NCI-H128 (cell line): Measurements from ENCODE around the gene PDZK1.
"Not testable (repeated sequence)": the region's sequence is repeated elsewhere in the genome, so short reads cannot be mapped to it uniquely, and the experiment has no call there.

ENCODE experiments used
- DNase-seq: peaks from one replicate; lab custom pipeline; 2025; ENCODE audit not compliant: unreplicated experiment; lab: John Stamatoyannopoulos, UW

The PDZK1 gene

DNA sequence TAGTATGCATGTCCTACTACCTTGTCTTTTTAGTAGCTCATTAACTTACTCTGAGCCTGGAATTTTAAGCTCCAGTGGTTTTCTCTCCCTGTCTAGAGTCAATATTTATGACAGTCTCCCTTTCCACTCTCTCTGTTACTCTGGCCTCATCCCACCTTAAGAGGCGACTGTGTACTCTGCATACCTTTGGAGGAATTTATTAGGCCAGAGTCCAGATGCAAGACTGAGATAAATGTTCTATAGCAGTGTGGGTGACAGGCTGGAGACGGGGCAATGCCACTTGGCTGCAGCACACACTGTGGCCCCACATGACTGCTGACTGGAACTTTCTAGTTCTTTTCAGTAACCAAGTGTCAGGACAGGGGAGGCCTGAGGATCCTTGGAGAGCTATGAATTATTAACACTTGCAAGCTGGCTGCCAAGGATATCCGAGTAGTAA, 4.1 kb upstream of the PDZK1 start:
- no peak for DNase-seq

DNA sequence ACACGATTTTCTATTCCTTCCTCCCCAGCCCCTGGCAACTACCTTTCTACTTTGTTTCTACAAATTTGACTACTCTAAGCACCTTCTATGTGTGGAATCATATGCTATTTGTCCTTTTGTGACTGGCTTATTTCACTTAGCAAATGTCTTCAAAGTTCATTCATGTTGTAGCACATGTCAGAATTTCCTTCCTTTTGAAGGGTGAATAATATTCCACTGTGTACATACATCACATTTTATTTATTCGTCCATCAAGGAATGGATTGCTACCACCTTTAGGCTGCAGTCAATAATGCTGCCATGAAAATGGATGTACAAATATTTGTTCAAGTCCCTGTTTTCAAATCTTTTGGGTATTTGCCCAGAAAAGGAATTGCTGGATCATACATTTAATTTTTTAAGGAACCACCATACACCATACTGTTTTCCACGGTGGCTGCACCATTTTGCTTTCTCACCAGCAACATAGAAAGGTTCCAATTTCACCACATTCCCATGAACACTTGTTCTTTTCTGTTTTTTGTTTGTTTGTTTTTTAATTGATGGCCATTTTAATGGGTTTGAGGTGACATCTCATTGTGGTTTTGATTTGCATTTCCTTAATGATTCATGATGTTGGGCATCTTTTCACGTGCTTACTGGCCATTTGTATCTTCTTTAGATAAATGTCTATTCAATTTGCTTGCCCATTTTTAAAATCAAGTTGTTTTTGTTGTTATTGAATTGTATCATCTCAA, 3.3 kb upstream of the PDZK1 start:
- no peak for DNase-seq

- DNase-seq: no peak
Measured at GRCh38 chr1:145708063-145708462, 895 bp upstream of the PDZK1 start.

DNA sequence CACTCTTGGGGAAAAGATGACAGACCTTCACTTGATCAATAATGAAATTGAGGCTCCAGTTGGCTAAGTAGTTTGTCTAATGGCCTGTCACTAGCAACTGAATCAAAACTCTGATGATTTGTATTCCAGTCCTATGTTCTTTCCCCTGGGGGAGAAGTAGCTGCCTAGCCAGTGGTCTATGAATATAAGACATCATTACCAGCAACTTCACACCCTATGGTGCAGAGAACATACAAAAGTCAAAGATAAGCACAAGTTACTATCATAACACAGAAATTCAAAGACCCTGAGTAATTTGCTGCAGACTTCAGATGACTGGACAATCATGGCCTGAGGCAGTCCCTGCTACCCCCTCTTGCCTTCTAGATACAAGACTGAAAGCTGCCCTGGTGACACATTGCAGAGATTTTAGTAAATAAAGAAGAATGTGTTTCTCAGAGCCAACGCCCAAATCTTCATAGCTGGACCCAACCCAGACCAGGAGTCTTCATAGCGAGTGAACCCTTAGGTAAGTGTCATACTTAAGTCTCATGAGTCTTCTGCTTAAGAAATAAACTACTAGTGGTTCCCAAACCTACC, 993 bp downstream of the PDZK1 start:
- DNase-seq: no peak

- DNase-seq: no peak
Measured at GRCh38 chr1:145705622-145706021, 1.5 kb downstream of the PDZK1 start.

DNA sequence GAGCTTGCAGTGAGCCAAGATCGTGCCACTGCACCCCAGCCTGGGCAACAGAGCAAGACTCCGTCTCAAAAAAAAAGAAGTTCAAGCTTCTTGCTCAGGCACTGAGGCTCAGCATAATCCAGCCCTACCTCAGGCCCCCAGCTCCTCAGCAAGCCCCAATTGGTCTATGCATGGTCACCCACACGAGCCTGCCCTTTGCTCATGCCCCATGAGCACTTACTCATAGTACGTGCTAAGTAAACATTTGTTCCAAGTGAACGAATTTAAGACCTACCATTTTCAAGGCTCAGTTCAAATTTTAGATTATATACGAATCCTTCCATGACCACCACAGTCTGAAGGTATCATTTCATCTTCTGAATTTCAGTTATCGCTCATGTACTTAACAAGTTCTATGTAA, 4.3 kb downstream of the PDZK1 start:
- DNase-seq: no peak

DNA sequence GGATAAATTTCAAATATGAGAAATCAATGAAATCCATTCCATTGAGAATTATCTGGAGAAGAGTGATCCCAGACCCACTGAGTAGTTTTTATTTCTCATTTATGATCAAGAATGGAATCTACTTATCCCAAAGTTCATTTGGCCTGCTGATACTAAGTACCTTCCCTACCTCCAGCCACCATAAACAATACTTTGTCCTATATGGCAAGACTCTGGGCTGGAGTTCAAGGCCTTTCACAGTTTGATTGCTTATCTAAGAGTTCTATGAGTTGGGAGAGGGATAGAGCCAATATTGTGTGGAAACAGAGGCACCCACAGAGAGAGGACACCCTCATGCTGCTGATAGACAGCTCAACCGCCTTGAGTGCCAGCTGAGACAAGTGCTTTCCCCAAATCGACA, 5.1 kb downstream of the PDZK1 start:
- no peak for DNase-seq

GRCh38 chr1:145701306-145701862, 5.8 kb downstream of the PDZK1 start:
- no peak for DNase-seq

DNA sequence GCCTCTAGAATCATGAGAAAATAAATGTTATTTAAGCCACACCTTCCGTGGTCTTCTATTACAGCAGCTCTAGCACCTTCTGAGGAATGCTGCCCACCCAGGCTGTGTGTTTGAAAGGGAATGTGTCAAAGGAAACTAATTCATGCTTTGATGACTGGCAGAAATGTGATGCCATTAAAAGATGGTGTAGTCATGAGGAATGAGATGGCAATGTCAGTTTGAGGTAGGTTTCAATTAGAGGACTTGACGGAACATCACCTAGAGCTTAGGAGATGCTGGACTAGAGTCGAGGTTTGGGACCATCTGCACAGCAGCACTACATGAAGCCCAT, 10.6 kb downstream of the PDZK1 start:
- DNase-seq: no peak

DNA sequence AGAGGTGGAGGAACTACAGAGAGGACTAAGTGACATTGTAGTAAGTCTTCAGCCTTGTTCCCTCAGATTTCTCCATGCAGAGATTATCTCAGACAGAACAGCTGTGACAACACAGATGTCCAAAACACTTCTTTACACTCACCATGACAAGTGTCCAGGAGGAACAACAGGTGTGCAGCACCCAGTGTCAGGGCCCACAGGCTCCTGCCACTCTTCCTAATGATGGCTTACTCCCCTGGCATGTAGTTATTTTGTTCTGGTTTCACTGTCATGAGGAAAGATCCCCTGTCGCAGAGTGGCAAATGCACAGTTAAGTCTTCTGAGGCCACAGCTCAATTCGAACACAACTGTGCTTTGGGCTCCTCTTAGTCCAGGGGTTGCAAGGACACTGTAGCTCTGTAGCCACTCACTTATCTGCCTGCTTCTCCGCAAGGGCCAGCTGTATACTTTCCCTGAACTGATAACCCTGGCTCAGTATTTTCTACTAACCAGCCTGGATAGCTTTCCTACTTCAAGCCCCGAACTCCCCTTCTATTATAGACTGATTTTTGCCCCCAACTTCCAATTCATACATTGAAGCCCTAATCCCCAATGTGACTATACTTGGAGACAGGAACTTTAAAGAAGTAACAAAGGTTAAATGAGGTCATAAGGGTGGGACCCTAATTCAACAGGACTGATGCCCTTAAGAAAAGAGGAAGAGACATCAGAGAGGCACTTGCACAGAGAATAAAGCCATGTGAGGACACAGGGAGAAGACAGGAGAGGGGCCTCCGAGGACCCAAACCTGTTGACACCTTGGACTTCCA, 11.1 kb downstream of the PDZK1 start:
- no peak for DNase-seq

DNA sequence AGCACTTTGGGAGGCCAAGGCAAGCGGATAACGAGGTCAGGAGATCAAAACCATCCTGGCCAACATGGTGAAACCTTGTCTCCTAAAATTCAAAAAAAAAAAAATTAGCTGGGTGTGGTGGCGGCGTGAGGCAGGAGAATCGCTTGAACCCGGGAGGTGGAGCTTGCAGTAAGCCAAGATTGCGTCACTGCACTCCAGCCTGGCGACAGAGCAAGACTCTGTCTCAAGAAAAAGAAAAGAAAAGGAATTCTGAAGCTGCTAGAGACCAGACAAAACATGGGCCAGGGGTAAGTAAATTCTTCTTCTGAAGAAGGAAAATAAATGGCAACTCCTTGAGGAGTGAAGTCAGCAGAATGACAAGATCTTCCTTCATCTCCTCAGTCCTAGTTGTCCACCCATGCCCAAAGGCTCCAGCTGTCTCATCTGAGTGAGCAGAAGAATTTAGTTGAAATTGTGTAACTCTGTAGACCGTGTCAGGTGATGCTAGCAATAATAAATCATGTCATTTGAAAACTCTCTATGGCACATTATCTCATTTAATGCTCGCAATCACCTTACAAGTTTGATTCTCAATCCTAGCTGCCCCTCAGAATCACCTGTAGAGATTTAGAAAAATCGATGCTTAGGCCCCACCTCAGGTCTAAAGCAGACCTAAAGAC, 14.3 kb downstream of the PDZK1 start:
- DNase-seq: no peak

DNA sequence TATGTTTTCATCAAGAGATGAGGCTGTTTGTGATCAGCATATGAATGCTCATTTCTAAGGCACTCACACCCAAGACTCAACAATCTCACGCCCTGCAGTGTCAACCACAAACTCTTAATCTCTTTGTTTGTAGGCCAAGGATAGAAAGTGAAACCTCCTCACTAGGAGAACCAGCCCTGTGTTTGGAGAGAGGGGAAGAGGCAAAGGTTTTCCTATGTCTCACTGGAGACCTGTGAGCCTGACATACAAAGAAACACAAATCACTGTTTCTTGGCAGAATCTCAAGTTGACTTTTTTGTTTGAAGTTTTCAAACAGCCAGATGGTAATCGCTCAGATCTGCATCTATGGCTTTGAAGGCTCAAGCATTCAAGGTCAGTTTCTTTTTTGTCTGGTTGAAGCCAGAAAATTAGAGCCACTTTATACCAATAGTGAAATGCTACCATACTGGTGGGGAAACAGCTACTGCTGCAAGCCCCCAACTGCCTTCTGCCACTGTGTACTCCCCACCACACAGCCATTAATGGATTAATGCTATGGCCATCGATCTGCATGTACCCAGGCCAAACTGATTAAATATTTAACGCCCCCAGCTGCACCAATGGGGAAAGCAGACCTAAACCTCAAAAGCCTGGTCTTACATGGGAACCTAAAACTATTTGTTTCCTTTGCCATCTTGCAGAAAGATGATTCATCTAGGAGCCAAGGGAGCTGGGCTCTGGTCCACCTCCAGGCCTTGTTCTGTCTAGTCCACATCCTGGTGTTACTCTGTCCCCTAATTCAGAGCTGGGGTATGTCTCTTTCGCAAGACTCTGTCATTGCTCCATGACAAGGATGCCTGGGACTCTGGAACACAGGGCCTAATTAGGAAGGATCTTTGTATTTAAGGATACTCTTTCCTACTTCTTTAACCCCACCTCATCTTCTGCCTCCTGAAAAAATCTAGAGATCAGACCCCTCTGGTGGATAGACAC, 16.3 kb downstream of the PDZK1 start:
- DNase-seq: no peak

DNA sequence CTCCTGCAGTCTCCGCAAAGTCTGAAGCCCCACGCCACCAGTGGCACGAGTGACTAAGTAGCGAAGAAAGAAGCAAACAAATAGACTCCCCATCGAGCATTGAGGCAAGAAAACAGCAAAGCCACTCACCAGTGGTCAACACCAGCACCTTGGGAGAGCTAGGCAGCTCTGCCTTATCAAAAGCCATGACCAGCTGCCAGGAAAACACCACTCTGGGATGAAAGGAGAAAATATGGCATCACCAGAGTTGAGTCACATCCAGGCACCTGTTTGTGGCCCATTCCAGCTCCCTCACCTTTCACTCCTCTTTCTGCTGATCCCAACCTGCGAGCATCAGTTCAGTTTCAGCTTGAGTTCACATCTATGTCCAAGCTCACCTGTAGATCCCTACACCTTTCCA, 17.2 kb downstream of the PDZK1 start:
- no peak for DNase-seq

- DNase-seq: no peak
Measured at GRCh38 chr1:145688924-145689323, 18.2 kb downstream of the PDZK1 start.

GRCh38 chr1:145688328-145688727, 18.8 kb downstream of the PDZK1 start:
- no peak for DNase-seq

DNA sequence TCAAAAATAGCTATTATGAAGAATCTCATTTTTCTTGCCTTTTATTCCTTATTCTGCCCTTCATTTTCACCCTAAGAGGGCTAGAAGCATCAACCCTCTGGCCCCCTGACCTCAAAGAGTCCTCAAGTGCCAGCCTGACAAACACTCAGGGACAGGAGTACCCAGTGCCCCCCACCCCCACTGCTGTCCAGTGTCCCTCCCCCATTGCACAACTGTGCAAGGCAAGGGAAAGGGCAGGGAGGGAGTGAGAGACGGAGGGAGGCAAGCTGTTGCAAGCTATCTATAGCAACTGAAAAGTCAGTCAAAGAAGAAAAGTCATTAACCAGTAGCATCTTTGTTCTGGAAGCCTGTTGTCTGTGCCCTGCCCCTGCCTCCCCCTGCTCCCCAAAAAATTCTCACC, 21.1 kb downstream of the PDZK1 start:
- DNase-seq: not testable (repeated sequence)

- not testable (repeated sequence) for DNase-seq
Measured at GRCh38 chr1:145684858-145685257, 22.3 kb downstream of the PDZK1 start.

DNA sequence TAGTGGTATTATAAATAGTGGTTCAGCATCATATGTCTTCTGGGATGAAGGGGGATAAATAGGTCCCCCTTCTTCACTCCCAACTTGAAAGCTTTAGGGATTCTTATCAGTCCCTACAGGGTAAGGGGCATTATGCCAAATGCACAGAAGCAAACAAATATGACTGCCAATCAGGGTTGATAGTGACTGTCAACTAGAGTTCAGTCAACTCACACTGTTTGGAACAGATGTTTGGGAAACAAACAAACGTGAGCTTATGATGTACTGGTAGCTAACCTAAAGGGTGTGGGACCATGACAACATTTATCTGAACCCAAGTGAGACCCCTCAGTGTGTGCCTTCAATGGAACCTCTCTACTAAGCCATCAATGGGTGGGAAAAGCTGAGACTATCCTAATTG, 34.0 kb downstream of the PDZK1 start:
- DNase-seq: not testable (repeated sequence)

GRCh38 chr1:145670995-145671745, 36.0 kb downstream of the PDZK1 start:
- not testable (repeated sequence) for DNase-seq
